SW 1271 (cell line): ENCODE data around the gene FIGN.

Experiments used
- DNase-seq, 2 experiments: peaks; one replicate each; lab custom pipeline; 2025; lab: John Stamatoyannopoulos, UW

Gene FIGN

DNA sequence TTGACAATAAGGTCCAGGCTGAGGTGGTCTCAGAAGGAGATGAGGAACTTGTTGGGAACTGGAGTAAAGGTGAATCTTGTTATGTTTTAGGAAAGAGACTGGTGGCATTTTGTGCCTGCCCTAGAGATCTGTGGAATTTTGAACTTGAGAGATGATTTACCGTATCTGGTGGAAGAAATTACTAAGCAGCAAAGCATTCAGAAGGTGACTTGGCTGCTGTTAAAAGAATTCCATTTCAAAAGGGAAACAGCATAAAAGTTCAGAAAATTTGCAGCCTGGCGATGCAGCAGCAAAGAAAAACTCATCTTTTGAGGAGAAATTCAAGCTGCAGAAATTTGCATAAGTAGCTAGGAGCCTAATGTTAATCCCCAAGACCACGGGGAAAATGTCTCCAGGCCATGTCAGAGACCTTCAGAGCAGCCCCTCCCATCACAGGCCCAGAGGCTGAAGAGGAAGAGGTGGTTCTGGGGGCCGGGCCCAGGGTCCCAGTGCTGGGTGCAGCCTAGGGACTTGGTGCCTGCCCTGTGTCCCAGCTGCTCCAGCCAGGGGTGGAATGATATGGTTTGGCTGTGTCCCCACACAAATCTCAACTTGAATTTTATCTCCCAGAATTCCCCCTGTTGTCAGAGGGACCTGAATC, 73.5 kb downstream of the FIGN start:
- DNase-seq, result peak in 1 of 2 experiments; percentile 36

DNA sequence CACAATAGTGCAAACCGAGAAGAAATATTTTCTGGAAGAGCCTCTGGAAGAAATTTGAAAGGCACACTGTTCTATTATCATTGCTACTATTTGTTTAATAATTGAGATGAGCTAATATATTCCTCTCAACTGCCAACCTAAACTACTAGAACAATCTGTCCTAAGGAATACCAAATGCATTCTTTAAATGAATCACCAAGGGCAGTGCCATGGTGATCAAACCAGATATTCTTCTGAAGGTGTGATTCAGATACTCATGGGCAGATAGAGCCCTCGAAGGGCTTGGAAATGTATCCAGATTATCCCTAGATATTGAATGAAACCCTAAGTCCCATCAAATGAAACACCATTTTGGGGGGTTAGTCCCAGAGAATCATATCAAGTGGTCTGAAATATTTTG, 76.6 kb downstream of the FIGN start:
- DNase-seq, result no peak

- DNase-seq, result no peak
Measured at GRCh38 chr2:163658556-163658955, 77.3 kb downstream of the FIGN start.

- DNase-seq, result no peak
Measured at GRCh38 chr2:163657281-163657656, 78.5 kb downstream of the FIGN start.

DNA sequence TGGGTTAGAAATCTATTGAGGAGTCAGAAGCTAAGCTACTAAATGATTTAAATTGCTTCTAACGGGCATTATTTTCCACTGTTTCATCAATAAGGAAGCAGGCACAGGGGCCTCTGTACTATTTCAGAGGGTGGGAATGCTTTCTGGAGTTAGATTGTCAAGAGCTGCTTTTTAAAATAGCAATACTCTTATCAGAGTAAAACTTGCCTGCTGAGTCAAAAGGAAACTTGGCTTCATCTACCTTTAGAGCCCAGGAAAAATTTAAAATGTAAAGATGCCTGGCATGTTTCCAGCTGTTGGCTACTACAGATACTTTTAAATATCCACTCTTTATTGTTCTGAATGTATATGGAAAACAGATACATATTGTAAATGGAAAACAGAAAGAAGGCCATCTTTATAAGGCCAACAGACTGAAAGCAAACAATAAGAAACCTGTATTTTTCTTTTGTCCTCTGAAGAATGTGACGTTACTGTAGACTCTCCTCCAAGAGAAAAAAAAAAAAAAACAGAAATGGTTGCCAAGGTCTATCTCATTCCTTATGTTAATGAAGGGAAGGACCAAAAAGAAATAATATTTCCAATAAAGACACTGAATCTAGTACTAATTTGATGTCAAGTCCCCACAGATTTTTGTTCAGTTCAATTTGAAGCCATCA, 79.1 kb downstream of the FIGN start:
- DNase-seq, result no peak

- DNase-seq, result no peak
Measured at GRCh38 chr2:163655667-163656066, 80.1 kb downstream of the FIGN start.

- no peak for DNase-seq
Measured at GRCh38 chr2:163652751-163653150, 83.1 kb downstream of the FIGN start.

- no peak for DNase-seq
Measured at GRCh38 chr2:163649080-163649479, 86.7 kb downstream of the FIGN start.

DNA sequence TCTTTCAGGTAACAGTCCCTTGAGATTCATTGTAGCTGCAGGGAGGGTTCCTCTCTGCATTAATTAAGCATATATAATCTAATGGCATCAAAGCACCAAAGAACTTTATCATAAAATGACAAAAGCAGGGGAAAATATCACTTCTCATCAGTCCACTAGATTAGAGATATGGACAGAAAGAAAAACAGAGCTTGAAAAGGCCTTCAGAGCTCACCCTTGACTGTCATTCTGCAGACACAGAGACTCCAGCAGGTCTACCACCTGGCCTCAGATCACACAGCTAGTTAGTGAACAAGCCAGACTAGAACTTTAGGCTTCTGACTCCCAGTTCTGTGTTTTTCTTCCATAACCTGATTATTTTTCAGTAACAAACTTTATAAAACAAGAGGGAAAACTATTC, 88.5 kb downstream of the FIGN start:
- no peak for DNase-seq

DNA sequence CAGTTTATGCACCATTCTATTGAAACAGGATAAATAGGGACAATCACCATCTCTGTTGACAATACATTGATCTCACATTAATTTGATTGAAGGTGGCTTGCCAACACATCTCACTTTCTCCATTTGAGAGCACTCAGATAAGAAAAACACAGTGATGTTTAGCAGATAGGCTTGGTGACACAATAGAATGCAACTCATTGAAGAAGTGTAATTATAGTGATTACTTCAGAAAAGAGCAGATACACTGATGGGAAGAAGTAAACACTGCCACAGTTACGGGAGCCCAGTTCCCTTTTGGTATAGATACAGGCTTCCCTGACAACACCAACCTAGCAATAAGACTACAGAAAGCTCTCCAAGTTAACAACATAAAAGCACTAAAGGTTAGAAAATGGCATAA, 89.1 kb downstream of the FIGN start:
- no peak for DNase-seq

DNA sequence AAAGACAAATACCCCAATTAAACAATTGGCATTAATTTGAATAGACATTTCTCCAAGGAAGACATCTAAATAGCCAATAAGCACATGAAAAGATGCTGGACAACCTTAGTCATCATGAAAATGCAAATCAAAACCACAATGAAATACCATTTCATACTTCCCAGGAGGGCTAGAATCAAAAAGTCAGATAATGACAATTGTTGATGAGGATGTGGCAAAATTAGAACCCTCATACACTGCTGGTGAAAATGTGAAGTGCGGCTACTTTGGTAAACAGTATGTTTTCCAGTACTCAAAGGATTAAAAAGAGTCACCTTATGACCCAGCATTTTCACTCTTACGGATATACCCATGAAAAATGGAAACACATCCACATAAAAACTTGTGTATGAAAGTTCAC, 91.6 kb downstream of the FIGN start:
- no peak for DNase-seq

GRCh38 chr2:163641986-163642385, 93.8 kb downstream of the FIGN start:
- no peak for DNase-seq

- DNase-seq, result no peak
Measured at GRCh38 chr2:163640542-163641193, 95.1 kb downstream of the FIGN start.

- no peak for DNase-seq
Measured at GRCh38 chr2:163637871-163638270, 97.9 kb downstream of the FIGN start.

- DNase-seq, result no peak
Measured at GRCh38 chr2:163633291-163633690, 102.5 kb downstream of the FIGN start.

GRCh38 chr2:163630836-163631235, 105.0 kb downstream of the FIGN start:
- DNase-seq, result no peak

DNA sequence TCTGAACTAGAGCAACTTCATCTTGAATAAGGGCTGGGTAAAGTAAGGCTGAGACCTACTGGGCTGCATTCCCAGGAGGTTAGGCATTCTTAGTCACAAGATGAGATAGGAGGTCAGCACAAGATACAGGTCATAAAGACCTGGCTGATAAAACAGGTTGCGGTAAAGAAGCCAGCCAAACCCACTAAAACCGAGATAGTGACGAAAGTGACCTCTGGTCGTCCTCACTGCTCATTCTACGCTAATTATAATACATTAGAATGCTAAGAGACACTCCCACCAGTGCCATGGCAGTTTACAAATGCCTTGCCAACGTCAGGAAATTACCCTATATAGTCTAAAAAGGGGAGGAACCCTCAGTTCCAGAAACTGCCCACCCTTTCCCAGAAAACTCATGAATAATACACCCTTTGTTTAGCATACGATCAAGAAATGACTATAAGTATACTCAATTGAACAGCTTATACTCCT, 109.1 kb downstream of the FIGN start:
- no peak for DNase-seq

- DNase-seq, result no peak
Measured at GRCh38 chr2:163626208-163626607, 109.6 kb downstream of the FIGN start.

DNA sequence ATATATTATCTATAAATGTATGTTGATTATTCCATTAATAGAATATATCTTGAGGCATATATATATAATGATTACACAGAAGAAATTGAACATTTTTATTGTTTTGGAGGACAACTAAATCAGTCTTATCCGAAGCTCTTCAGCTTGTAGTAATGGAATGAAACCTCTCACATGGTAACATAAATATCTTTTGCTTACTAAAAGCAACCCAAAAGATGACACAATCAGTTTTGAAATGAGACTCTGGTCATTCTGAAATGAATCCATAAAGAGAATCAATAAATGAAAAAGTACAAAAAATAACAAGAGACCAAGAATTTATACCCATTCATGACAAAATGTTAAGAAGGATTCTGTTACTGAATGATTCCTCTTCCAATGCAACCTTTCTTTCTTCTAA, 110.2 kb downstream of the FIGN start:
- no peak for DNase-seq

DNA sequence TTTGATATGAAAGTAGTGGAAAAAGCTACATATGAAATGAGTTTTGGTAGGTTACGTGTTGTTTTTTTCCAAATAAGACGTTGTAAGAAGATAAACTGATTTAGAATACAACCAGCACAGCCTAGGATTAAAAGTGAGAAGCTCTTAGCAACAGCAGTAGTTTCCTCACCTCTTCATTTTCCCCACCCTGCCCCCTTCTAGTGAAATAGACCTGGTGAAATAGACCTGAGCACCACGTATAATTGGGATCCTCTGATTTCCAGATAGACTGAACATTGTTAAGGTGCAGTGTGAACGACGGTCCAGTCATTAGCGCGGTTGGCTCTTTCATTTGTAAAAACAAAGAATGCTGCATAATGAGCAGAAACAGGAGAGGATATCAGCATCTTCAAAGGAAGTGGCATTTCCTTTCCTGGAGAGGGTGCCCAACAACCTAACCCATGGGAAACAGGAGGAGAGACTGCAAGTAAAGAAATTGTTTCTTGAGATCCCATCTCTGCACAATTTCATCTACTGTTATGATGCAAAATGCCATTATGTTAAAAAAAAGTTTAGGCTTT, 114.3 kb downstream of the FIGN start:
- DNase-seq, result no peak

DNA sequence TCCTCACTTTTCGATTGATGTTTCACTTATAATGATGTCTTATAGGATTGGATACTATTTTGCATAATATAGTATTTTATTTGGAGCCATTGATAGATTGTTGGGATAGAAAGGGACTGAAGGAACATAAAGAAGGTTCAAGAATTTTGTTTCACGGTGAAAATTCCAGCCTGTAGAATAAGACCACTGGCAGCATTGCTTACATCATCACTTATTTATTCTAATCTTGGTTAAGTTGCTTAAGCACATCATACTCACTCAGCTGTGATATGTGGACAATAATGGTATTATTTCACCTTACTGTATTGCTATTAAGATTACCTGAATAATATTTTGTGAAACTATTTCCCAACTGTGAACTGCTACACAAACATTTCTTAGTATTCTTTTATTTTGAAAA, 118.3 kb downstream of the FIGN start:
- DNase-seq, result no peak

DNA sequence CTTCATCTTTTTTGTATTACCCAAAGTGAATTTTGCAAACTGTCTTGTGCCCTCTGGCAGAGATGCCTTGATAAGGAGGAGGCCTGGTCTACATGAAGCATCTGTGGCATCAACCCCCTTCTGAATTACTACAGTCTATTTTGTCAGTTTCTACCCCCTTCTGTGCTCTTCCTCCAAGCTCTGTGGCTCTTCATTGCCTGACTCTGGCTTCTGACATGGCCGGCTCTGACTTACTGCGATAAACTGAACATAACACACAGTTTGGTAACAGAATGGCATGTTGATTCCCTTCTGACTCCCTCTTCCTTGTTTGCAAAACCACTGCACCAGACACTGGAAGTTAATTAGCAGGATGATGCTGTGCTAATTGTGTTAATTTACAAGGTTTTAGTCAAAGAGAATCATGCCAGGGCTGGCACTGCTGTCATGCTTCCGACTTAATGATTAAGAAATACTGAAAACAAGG, 122.5 kb downstream of the FIGN start:
- no peak for DNase-seq

- no peak for DNase-seq
Measured at GRCh38 chr2:163612332-163612731, 123.5 kb downstream of the FIGN start.
